HepG2 (cell line): ENCODE results near the gene TMEM107. TPM values are rescaled to one million over a fixed set of nuclear protein-coding genes. Genes with fewer than 3 reads are reported as not detected.
A peak's percentile ranks its signal among the peaks of the same experiment; 100 is the strongest.

Experiments used
- ATAC-seq: fragments of 200-7000 bp; cut with Tn5 transposase; 3 replicates; pipeline ENCODE4 v1.9.1; 2020; ENCODE audit warnings: mild to moderate bottlenecking, moderate library complexity
- BruUV-seq: library from RNA; stranded (reverse); fragments of 400-500 nt; replicated peaks from 2 replicates; lab custom pipeline; 2021; lab: Mats Ljungman, UMichigan
- CTCF ChIA-PET: fragments of 300-600 bp; formaldehyde crosslinking; extraction: SDS; loops from one replicate; lab custom pipeline; 2021; ENCODE audit warnings: low total read pairs, inconsistent platforms, low intra/inter-chr PET ratio; lab: Yijun Ruan, JAX
- POLR2A ChIA-PET: fragments of 350-600 bp; sonication (Branson Sonifier 250); formaldehyde crosslinking; loops from one replicate; lab custom pipeline; 2020; ENCODE audit warnings: antibody characterized with exemption, inconsistent platforms; lab: Yijun Ruan, JAX
- DNase-seq: peaks from one replicate; pipeline ENCODE4 v3.0.0-alpha.2; 2015; ENCODE audit warnings: low spot score
- FAIRE-seq: peaks from 3 replicates; lab custom pipeline; 2011; peaks lifted over from hg19 to GRCh38; lab: Jason Lieb, UNC
- H2AFZ ChIP-seq: one replicate; pipeline ENCODE4 v1.6.1; 2011; ENCODE audit warnings: low read length, inconsistent platforms
- H3K27ac ChIP-seq: fragments of 300-600 bp; 3 replicates; pipeline ENCODE4 v1.8.0; 2011; ENCODE audit warnings: mixed run types, mild to moderate bottlenecking, mixed read lengths, low read length, inconsistent platforms; ENCODE audit not compliant: insufficient read depth; ENCODE audit errors: extremely low read length
- H3K27me3 ChIP-seq, 2 experiments: fragments of 200-600 bp in 1 of 2; 2 replicates in 1 of 2; 3 replicates in 1 of 2; pipeline versions ENCODE4 v1.6.0 to v1.8.0; 2011; ENCODE audit warnings: low read length in 2 of 2, mild to moderate bottlenecking in 2 of 2, moderate library complexity in 2 of 2, inconsistent platforms in 1 of 2; ENCODE audit not compliant: insufficient read depth in 2 of 2, control insufficient read depth in 1 of 2
- H3K36me3 ChIP-seq, 2 experiments: fragments of 200-600 bp in 1 of 2; replicated peaks in 1 of 2; 2 replicates in 1 of 2; 3 replicates in 1 of 2; pipeline versions ENCODE4 v1.5.1 to v1.8.0; 2011; ENCODE audit warnings: low read length in 2 of 2, inconsistent platforms in 1 of 2; ENCODE audit not compliant: insufficient read depth in 2 of 2, control insufficient read depth in 1 of 2
- H3K4me1 ChIP-seq: 2 replicates; pipeline ENCODE4 v1.5.1; 2012; ENCODE audit warnings: low read length, inconsistent platforms; ENCODE audit not compliant: insufficient read depth
- H3K4me2 ChIP-seq: 2 replicates; pipeline ENCODE4 v1.6.0; 2011; ENCODE audit warnings: low read depth, low read length, inconsistent platforms
- H3K4me3 ChIP-seq, 3 experiments: fragments of 200-600 bp in 1 of 3; sonication (generic), shearing (Covaris generic) in 1 of 3; replicated peaks in 1 of 3; 2 replicates each; pipeline ENCODE4 v1.5.1; 2011 to 2016; ENCODE audit warnings: low read length in 3 of 3, inconsistent platforms in 2 of 3, low read depth in 2 of 3, mild to moderate bottlenecking in 2 of 3, control low read depth in 1 of 3, mixed read lengths in 1 of 3; ENCODE audit not compliant: insufficient read depth in 1 of 3
- H3K79me2 ChIP-seq: one replicate; pipeline ENCODE4 v1.6.1; 2011; ENCODE audit warnings: low read length, inconsistent platforms; ENCODE audit not compliant: insufficient read depth
- H3K9ac ChIP-seq: 2 replicates; pipeline ENCODE4 v1.6.0; 2011; ENCODE audit warnings: mild to moderate bottlenecking, low read depth, low read length, inconsistent platforms; ENCODE audit not compliant: insufficient read depth
- H3K9me3 ChIP-seq: 2 replicates; pipeline ENCODE4 v1.5.1; 2012; ENCODE audit warnings: mild to moderate bottlenecking, low read length
- H4K20me1 ChIP-seq: 2 replicates; pipeline ENCODE4 v1.6.0; 2011; ENCODE audit warnings: inconsistent platforms, mild to moderate bottlenecking, low read length, moderate library complexity; ENCODE audit not compliant: insufficient read depth
- HNF1A ChIP-seq, 2 experiments: sonication (generic) in 1 of 2; formaldehyde crosslinking in 1 of 2; IDR thresholded peaks; 2 replicates each; pipeline versions ENCODE4 v1.4.0 to v1.6.1; 2016 to 2020; ENCODE audit warnings: borderline replicate concordance in 1 of 2, low read depth in 1 of 2, mild to moderate bottlenecking in 1 of 2, missing genetic modification reagents in 1 of 2
- PRDM15 ChIP-seq: sonication (generic); formaldehyde crosslinking; IDR thresholded peaks from 2 replicates; pipeline ENCODE4 v1.4.0; 2020; ENCODE audit warnings: missing genetic modification reagents
- ZNF670 ChIP-seq: sonication (generic); formaldehyde crosslinking; IDR thresholded peaks from 2 replicates; pipeline ENCODE4 v1.8.0; 2022; ENCODE audit warnings: mild to moderate bottlenecking, missing genetic modification reagents, borderline replicate concordance
- ZNF816 ChIP-seq: sonication (generic); formaldehyde crosslinking; IDR thresholded peaks from 2 replicates; pipeline ENCODE4 v1.8.0; 2022; ENCODE audit warnings: missing genetic modification reagents, mild to moderate bottlenecking, borderline replicate concordance
- WGBS: methylation state at CpG from one replicate; pipeline ENCODE4 v1.1.6; 2017; ENCODE audit warnings: low lambda C conversion rate; 5-methylcytosine and 5-hydroxymethylcytosine counted together
- in situ Hi-C: cut with HindIII; loops from 2 replicates; pipeline ENCODE4 v1.10.0; 2017; ENCODE audit warnings: low pct_unique_long_range_greater_than_20kb; ENCODE audit not compliant: extremely low pct_ligation_motif_present
- intact Hi-C: fragments of 100-400 bp; cut with micrococcal nuclease; formaldehyde crosslinking; loops from one replicate; pipeline ENCODE4 v1.10.0; 2022; ENCODE audit not compliant: unreplicated experiment
- polyA plus RNA-seq, 8 experiments: library from polyadenylated mRNA; depleted of rRNA in 3 of 8; stranded (reverse) in 7 of 8; unstranded in 1 of 8; fragments of >200 nt; fragmentation: Illumina TruSeq in 4 of 8; extraction: Trizol in 4 of 8; gene quantifications; 2 replicates each; pipeline versions ENCODE4 v1.2.1 to v1.2.3, GENCODE V29; 2011 to 2016; ENCODE audit warnings: low read depth in 4 of 8, missing spikeins in 1 of 8, mixed read lengths in 1 of 8; ENCODE audit not compliant: insufficient read depth in 1 of 8
- total RNA-seq, 5 experiments: library from RNA; depleted of rRNA; stranded (reverse); fragments of >200 nt; fragmentation: Illumina TruSeq; extraction: Trizol; gene quantifications; 2 replicates each; pipeline ENCODE4 v1.2.3, GENCODE V29; 2016; ENCODE audit warnings: low read depth in 1 of 5

TMEM107 gene
- total and polyA plus RNA-seq, 2 of the 13 experiments (the other 11 are each of a cell fraction or from before 2014, with no cell fraction given): 7.2 to 15.3 TPM

GRCh38 chr17:8164815-8165131 lies 11.4 kb downstream of the TMEM107 start:
- Histone ChIP-seq H3K4me1 (peaks cover 57% of the 10 kb centered on the region), H3K27ac (peak overlapping the region; percentile 95), H3K79me2 (peaks cover 18% of the 10 kb centered on the region), H3K9ac (peak overlapping the region; percentile 80), H3K9me3 (no peaks in the 10 kb centered on the region), H2AFZ (no peak overlapping the region), H3K4me2 (peak overlapping the region; percentile 91), H3K36me3 (peaks cover 1 to 7% of the 10 kb centered on the region in 2 experiments; a peak in 3 of 5 replicates), H4K20me1 (no peaks in the 10 kb centered on the region), H3K27me3 (no peaks in the 10 kb centered on the region; a peak in 1 of 5 replicates), H3K4me3 (peak overlapping the region; percentile 92 to 99 (median 98))
- BruUV-seq: no TSS peak
- CTCF ChIA-PET: interaction anchor here (0.9 kb wide), 1 partner anchor 26 kb away, joined by 3 read pairs; no protein-coding TSS in a partner anchor
- ATAC-seq (no peak), FAIRE-seq (no peak), DNase-seq (no peak)
- in situ Hi-C loops (no loop called here), intact Hi-C loops (no loop called here)
- no peak for TF ChIP-seq HNF1A (IDR thresholded peaks at IDR 0.05; ENCODE audit: low read depth)
- no peak for TF ChIP-seq HNF1A (CRISPR knock-in tag; IDR thresholded peaks at IDR 0.05; ENCODE audit: borderline replicate concordance)
- TF ChIP-seq ZNF670 (CRISPR knock-in tag): 0 out of 2 replicates have a peak, but pooled peaks have one; percentile 41
- TF ChIP-seq PRDM15 (CRISPR knock-in tag): peak; percentile 65; the same call in 1 of the 2 replicates
- 0 out of 2 replicates have a peak, but pooled peaks have one; percentile 34 for TF ChIP-seq ZNF816 (CRISPR knock-in tag)
- POLR2A ChIA-PET: interaction anchor here (0.7 to 2.6 kb wide), 13 partner anchors 8 to 124 kb away, joined by 3 to 149 read pairs (median 6); partner anchors contain the start of genes BORCS6, RANGRF and TMEM107
- WGBS: 7% methylated on average over 6 of the region's 6 CpGs
